BE2C (cell line): ENCODE measurements around the gene ADAT3.
"Not testable (repeated sequence)": the region's sequence is repeated elsewhere in the genome, so short reads cannot be mapped to it uniquely, and the experiment has no call there.

ENCODE experiments used
- DNase-seq: peaks from one replicate; pipeline ENCODE4 v3.0.0-alpha.2; 2020
- H3K27me3 ChIP-seq: fragments of 250-450 bp; sonication (Bioruptor Pico); 2 replicates; pipeline ENCODE4 v1.5.1; 2020; ENCODE audit warnings: mild to moderate bottlenecking
- H3K36me3 ChIP-seq: fragments of 250-450 bp; sonication (Bioruptor Pico); 2 replicates; pipeline ENCODE4 v1.5.1; 2020; ENCODE audit warnings: mild to moderate bottlenecking
- H3K4me1 ChIP-seq: fragments of 250-450 bp; sonication (Bioruptor Pico); 2 replicates; pipeline ENCODE4 v1.5.1; 2020
- H3K4me3 ChIP-seq: 2 replicates; pipeline ENCODE4 v1.5.1; 2011; ENCODE audit warnings: low read depth, low read length
- H3K9me3 ChIP-seq: fragments of 250-450 bp; sonication (Bioruptor Pico); 2 replicates; pipeline ENCODE4 v1.5.1; 2020
- TF ChIP-seq, protein P1 (sequence below): IDR thresholded peaks from 2 replicates; pipeline ENCODE4 v1.5.1; 2012; ENCODE audit warnings: mild to moderate bottlenecking, low read depth, low read length

The ADAT3 gene

DNA sequence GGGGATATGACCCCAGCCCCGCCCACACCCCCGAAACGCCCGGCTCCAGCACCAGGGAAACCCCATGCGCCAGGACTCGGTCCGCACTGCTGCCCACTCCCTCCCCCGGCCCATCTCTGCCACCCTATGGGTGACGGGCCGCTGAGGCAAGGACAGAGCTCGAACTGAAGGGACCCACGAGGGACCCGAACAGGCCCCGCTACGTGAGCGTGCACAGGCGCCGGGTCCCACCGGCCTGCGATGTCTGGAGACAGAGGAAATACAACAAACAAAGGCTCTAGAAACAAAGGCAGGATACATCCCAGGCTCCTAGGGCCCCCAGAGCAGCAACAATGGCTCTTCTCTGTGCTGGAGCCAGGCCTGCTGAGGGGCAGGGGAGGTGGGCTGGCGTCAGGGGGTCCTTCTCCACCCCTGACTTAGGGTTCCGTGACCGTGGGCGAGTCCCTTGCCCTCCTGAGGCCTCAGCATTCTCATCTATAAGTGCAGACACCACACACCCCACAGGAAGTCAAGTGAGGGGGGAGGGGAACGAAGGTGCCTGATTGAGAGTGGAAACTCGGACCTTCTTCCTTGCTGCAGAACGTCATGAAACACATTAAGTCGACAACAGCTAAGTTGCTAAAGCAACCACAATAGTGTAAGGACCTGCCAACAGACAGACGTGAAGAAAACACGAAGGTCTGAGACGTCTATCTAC, 23.0 kb upstream of the ADAT3 start:
- H3K36me3 ChIP-seq = no peaks in the 10 kb centered on the region; the same call in 1 of the 2 replicates
- no peak overlapping the region for H3K4me3 ChIP-seq
- TF ChIP-seq, protein P1, sequence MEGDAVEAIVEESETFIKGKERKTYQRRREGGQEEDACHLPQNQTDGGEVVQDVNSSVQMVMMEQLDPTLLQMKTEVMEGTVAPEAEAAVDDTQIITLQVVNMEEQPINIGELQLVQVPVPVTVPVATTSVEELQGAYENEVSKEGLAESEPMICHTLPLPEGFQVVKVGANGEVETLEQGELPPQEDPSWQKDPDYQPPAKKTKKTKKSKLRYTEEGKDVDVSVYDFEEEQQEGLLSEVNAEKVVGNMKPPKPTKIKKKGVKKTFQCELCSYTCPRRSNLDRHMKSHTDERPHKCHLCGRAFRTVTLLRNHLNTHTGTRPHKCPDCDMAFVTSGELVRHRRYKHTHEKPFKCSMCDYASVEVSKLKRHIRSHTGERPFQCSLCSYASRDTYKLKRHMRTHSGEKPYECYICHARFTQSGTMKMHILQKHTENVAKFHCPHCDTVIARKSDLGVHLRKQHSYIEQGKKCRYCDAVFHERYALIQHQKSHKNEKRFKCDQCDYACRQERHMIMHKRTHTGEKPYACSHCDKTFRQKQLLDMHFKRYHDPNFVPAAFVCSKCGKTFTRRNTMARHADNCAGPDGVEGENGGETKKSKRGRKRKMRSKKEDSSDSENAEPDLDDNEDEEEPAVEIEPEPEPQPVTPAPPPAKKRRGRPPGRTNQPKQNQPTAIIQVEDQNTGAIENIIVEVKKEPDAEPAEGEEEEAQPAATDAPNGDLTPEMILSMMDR = no peak
- no peaks in the 10 kb centered on the region for H3K27me3 ChIP-seq
- no peak for DNase-seq
- no peaks in the 10 kb centered on the region for H3K9me3 ChIP-seq
- H3K4me1 ChIP-seq = no peaks in the 10 kb centered on the region

DNA sequence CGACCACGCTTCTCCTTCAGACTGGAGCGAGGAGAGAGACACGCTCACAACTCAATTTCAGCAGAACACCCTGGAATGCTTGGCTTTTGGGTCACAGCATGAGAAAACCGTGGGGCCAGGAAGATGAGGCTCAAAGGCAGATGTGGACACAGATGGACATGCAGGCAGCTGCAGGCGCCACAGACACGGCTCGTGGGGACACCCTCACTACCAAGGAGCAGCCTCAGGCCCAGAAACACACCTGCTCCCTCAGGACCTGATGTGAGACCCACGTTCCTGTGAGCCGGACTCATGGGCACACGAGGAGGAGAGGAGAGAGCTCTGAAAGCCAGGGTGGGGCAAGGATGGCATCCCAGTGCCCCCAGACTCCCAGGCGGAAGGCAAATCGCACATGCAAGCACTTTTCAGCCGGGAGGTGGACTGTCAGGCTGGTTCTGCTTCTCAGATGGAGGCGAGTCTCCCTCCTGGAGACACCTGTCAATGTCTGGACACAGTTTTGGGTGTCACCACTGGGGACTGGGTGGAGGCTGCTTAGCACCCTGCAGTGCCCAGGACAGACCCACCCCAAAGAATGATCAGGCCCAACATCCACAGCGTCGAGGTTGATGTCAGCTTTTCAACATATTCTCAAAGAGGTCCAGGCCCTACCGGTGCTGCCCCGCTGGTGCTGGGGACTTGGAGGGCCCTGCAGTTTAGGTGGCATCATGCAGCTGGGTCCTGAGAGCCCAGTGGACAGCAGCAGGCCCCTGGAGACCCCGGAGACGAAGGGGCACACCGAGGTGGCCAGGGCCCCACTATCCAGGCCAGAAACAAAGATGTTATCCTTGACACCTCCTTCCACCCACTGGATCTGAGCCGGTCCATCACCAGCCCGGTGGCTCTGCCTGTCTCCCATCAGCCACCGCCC, 22.2 kb upstream of the ADAT3 start:
- Histone ChIP-seq H3K36me3 (no peaks in the 10 kb centered on the region; the same call in 1 of the 2 replicates), H3K27me3 (no peaks in the 10 kb centered on the region), H3K4me3 (peak overlapping the region; percentile 89; the same call in 1 of the 2 replicates), H3K9me3 (no peaks in the 10 kb centered on the region), H3K4me1 (no peaks in the 10 kb centered on the region)
- TF ChIP-seq, protein P1 = no peak
- DNase-seq = no peak

DNA sequence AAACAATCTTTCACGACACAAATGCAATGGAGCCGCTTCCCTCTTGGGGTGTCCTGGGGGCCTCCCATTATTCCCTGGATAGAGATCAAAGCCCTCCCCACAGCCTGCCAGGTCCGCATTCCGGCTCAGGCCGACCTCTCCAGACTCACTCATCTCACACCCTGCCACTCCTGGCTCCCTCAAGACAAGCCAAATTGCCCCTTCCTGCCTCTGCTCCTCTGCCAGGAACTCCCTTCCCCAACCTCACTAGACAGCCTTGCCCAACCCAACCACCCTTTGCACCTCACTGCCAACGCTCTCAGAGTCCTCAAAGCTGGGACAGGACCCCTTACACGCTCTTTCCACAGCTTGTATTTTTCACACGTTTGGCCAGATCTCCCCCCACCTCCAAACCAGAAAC, 21.4 kb upstream of the ADAT3 start:
- Histone ChIP-seq H3K4me3 (peak overlapping the region; percentile 89), H3K9me3 (no peaks in the 10 kb centered on the region), H3K4me1 (no peaks in the 10 kb centered on the region), H3K27me3 (no peaks in the 10 kb centered on the region), H3K36me3 (no peaks in the 10 kb centered on the region; the same call in 1 of the 2 replicates)
- TF ChIP-seq, protein P1 = no peak
- DNase-seq = no peak

DNA sequence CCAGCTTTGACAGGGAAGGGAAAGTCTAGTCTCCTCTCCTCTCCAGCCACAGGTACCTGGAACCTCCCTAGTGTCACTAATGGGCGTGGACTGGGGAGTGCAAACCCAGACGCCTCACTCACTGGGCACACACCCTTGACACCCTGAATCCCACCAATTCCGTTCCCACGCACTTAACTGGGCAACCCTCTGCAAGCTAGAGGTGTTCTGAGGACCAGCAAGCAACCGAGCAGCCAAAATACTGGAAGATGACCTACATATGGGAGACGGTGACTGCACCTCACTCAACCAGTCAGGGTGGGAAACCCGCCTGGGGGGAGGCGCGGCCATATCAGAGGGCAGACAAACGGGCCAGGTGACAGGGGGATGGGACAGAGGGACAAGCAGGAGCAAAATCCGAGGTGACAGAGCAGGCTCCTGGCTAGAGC, 20.9 kb upstream of the ADAT3 start:
- no peaks in the 10 kb centered on the region for H3K4me1 ChIP-seq
- no peaks in the 10 kb centered on the region; the same call in 1 of the 2 replicates for H3K36me3 ChIP-seq
- no peaks in the 10 kb centered on the region for H3K9me3 ChIP-seq
- no peaks in the 10 kb centered on the region for H3K27me3 ChIP-seq
- no peak for DNase-seq
- TF ChIP-seq, protein P1 = no peak
- peak overlapping the region; percentile 89 for H3K4me3 ChIP-seq

DNA sequence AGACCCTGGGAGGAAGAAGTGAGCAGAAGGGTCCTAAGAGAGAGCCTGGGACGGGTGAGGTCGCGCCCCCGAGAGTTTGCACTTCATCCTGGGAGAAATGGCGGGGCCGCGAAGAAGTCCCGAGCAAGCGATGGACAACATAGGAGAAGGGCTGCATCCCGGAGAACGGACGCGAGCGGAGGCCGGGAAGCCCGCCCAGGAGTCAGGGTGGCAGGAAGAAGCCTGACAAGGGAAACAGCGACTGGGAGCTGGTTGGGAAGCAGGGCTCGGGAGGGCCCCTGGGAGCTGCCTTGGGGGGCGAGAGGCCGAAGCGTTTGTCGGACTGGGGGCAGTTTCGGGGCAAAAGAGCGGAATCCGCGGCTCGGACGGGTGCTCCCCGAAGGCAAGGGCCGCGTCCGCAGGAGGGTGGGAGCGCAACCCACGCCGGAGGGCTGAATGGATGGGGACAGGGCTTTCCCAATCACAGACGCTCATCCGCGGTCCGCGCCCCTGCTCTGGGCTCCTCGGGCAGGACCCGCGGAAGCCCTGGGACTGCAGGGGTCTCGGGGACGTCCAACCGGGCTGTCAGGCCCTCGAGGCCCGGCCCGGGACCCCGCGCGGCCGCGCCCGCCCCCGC, 20.4 kb upstream of the ADAT3 start:
- no peaks in the 10 kb centered on the region for H3K27me3 ChIP-seq
- H3K36me3 ChIP-seq = no peaks in the 10 kb centered on the region; the same call in 1 of the 2 replicates
- no peaks in the 10 kb centered on the region for H3K9me3 ChIP-seq
- DNase-seq = no peak
- peak overlapping the region; percentile 89 for H3K4me3 ChIP-seq
- TF ChIP-seq, protein P1 = no peak
- H3K4me1 ChIP-seq = no peaks in the 10 kb centered on the region

DNA sequence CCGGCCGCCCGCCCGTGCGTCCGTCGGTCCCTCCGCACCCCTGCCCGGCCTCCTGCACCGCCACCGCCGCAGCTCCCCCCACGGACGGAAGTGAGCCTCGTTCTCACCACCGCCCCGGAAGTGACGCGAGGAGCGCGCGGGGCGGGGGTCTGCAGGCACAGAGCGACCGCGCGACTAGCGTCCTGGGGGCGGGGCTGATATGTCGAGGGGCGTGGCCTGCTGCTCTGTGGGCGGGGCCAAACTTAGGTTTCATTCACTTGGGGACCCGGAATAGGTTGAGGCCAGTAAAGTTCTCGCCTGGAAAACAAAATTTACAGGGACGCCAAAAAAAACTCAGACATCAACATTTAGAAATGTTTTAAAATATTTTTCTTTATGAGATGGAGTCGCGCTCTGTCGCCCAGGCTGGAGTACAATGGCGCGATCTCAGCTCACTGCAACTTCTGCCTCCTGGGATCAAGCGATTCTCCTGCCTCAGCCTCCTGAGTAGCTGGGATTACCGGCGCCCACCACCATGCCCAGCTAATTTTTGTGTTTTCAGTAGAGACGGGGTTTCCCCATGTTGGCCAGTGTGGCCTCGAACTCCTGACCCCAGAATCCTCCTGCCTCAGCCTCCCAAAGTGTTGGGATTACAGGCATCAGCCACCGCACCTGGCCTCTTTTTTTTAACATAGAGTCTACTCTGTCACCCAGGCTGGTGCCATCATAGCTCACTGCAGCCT, 19.6 kb upstream of the ADAT3 start, which contains the start of gene ABHD17A:
Gene ABHD17A (minus strand): TSS at position 99 of the 722 bp plus-strand sequence. CDS start 3,930 bp downstream, outside the sequence.
- not testable (repeated sequence) for H3K36me3 ChIP-seq, H3K9me3 ChIP-seq, H3K4me1 ChIP-seq, H3K27me3 ChIP-seq
- peak within 1 kb of the TSS; percentile 89 for H3K4me3 ChIP-seq
- peak; percentile 96 for DNase-seq

DNA sequence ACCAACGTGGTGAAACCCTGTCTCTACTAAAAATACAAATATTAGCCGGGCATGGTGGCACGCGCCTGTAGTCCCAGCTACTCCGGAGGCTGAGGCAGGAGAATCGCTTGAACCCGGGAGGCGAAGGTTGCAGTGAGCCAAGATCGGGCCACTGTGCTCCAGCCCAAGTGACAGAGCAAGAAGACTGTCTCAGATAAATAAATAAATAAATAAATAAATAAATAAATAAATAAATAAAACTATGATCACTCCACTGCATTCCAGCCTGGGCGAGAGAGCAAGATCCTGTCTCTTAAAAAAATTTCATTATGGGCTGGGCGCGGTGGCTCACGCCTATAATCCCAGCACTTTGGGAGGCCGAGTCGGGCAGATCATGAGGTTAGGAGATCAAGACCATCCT, 18.8 kb upstream of the ADAT3 start:
- DNase-seq, H3K36me3 ChIP-seq, H3K27me3 ChIP-seq, H3K4me3 ChIP-seq, H3K9me3 ChIP-seq, H3K4me1 ChIP-seq: not testable (repeated sequence)
